H1 (cell line): ENCODE results near the gene INAFM2. TPM values are rescaled to one million over a fixed set of nuclear protein-coding genes. Genes with fewer than 3 reads are reported as not detected.

Source experiments
- NANOG ChIP-seq: IDR thresholded peaks from 2 replicates; pipeline ENCODE4 v1.6.1; 2011; ENCODE audit warnings: low read length, low read depth, mild to moderate bottlenecking, inconsistent platforms; ENCODE audit not compliant: insufficient read depth, poor library complexity, severe bottlenecking
- polyA plus RNA-seq, 7 experiments: library from polyadenylated mRNA; depleted of rRNA in 3 of 7; stranded (reverse) in 5 of 7; unstranded in 2 of 7; fragments of >200 nt in 5 of 7; fragments of 200-250 nt in 2 of 7; gene quantifications; 1 replicate in 5 of 7; 2 replicates in 1 of 7; 4 replicates in 1 of 7; pipeline versions ENCODE4 v1.2.1 to v1.2.3, GENCODE V29; 2011 to 2013; ENCODE audit warnings: missing spikeins in 2 of 7, mixed read lengths in 2 of 7
- total RNA-seq: library from RNA; stranded (reverse); fragmentation: NEBNext Ultra II Directional; extraction: Animal tissue kit (Norgen Biotek cat#: 25700); gene quantifications from 2 replicates; pipeline ENCODE4 v1.2.1, GENCODE V29; 2021

INAFM2 gene
- total and polyA plus RNA-seq, 2 of the 8 experiments (the other 6 are each of a cell fraction or from before 2014, with no cell fraction given), result 15.3 to 35.1 TPM

DNA sequence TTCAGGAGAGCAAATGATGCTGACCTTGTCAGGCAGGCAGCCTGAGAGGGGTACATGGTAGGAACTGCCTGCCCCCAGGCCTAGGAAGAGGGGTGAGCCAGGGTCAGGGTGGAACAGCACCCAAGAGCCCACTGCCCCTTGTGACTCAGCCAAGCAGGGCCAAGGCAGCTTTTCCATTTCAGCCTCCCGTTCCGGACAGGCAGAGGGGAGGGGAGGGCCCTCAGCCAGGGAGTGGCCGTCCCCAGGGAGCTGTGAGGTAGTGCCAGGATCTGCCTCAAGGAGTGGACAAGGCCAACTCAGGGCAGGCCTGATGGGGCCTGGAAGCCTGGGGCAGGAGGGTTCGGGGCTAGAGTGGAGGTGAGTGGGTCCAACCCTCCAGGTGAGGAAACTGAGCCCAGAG lies 35.5 kb upstream of the INAFM2 start (continued):
- no peak for TF ChIP-seq NANOG
